HEK293 (cell line): ENCODE data around the gene ZNF280A.
"Not testable (repeated sequence)": the region's sequence is repeated elsewhere in the genome, so short reads cannot be mapped to it uniquely, and the experiment has no call there.

ENCODE experiments used
- CTCF ChIA-PET: fragments of 350-600 bp; formaldehyde crosslinking; extraction: SDS; loops from one replicate; lab custom pipeline; 2021; ENCODE audit warnings: antibody characterized with exemption; lab: Yijun Ruan, JAX
- POLR2A ChIA-PET: fragments of 300-600 bp; formaldehyde crosslinking; extraction: SDS; loops from one replicate; lab custom pipeline; 2020; ENCODE audit warnings: antibody characterized with exemption, inconsistent platforms; lab: Yijun Ruan, JAX
- H3K27ac ChIP-seq: fragments of 200-500 bp; sonication (Bioruptor generic); 2 replicates; pipeline ENCODE4 v1.5.1; 2014; ENCODE audit warnings: low read depth, low read length, control low read depth, inconsistent platforms; ENCODE audit errors: extremely low read depth
- H3K36me3 ChIP-seq, 2 experiments: fragments of 200-500 bp in 1 of 2; sonication (Bioruptor generic) in 1 of 2; 1 replicate in 1 of 2; 2 replicates in 1 of 2; pipeline ENCODE4 v1.5.1; 2014 to 2017; ENCODE audit warnings: inconsistent platforms in 2 of 2, low read length in 2 of 2; ENCODE audit not compliant: control insufficient read depth in 2 of 2, insufficient read depth in 1 of 2
- H3K4me1 ChIP-seq: fragments of 200-500 bp; sonication (Bioruptor generic); 2 replicates; pipeline ENCODE4 v1.5.1; 2014; ENCODE audit warnings: mild to moderate bottlenecking, low read length, inconsistent platforms; ENCODE audit not compliant: control insufficient read depth, insufficient read depth
- H3K4me3 ChIP-seq: 2 replicates; pipeline ENCODE4 v1.5.1; 2011; ENCODE audit warnings: low read depth, mild to moderate bottlenecking, control low read depth, low read length, moderate library complexity
- H3K9me3 ChIP-seq: fragments of 200-500 bp; sonication (Bioruptor generic); 2 replicates; pipeline ENCODE4 v1.5.1; 2014; ENCODE audit warnings: low read depth, low read length, inconsistent platforms; ENCODE audit not compliant: control insufficient read depth, insufficient read depth
- BCL11B ChIP-seq: fragments of 450-650 bp; formaldehyde crosslinking; IDR thresholded peaks from 2 replicates; pipeline ENCODE4 v1.5.1; 2016; ENCODE audit warnings: low read depth, missing biosample characterization, missing genetic modification characterization
- BCL6B ChIP-seq: fragments of 450-650 bp; formaldehyde crosslinking; IDR thresholded peaks from 2 replicates; pipeline ENCODE4 v1.5.1; 2017; ENCODE audit warnings: missing biosample characterization, missing genetic modification characterization
- GFI1B ChIP-seq: fragments of 450-650 bp; formaldehyde crosslinking; IDR thresholded peaks from 2 replicates; pipeline ENCODE4 v1.5.1; 2016; ENCODE audit warnings: missing biosample characterization, missing genetic modification characterization
- MEIS1 ChIP-seq: sonication (generic); formaldehyde crosslinking; IDR thresholded peaks from 2 replicates; pipeline ENCODE4 v1.8.1; 2022; ENCODE audit warnings: missing genetic modification reagents, mild to moderate bottlenecking, borderline replicate concordance
- PRDM1 ChIP-seq: fragments of 450-650 bp; formaldehyde crosslinking; IDR thresholded peaks from 2 replicates; pipeline ENCODE4; 2016; ENCODE audit warnings: missing biosample characterization, missing genetic modification characterization
- SCRT2 ChIP-seq: fragments of 450-650 bp; formaldehyde crosslinking; IDR thresholded peaks from 2 replicates; pipeline ENCODE4 v1.5.1; 2016; ENCODE audit warnings: missing biosample characterization, missing genetic modification characterization
- SETDB1 ChIP-seq: IDR thresholded peaks from one replicate; pipeline ENCODE4 v1.6.1; 2017; ENCODE audit warnings: mild to moderate bottlenecking, low read length, moderate library complexity, mixed read lengths; ENCODE audit not compliant: insufficient read length
- ZNF112 ChIP-seq: fragments of 450-650 bp; formaldehyde crosslinking; IDR thresholded peaks from 2 replicates; pipeline ENCODE4 v1.5.0; 2017; ENCODE audit warnings: missing biosample characterization, missing genetic modification characterization
- ZNF184 ChIP-seq: fragments of 450-650 bp; IDR thresholded peaks from 2 replicates; pipeline ENCODE4 v1.5.1; 2018; ENCODE audit warnings: missing biosample characterization, mild to moderate bottlenecking, missing genetic modification characterization
- ZNF19 ChIP-seq: fragments of 450-650 bp; formaldehyde crosslinking; IDR thresholded peaks from 2 replicates; pipeline ENCODE4; 2016; ENCODE audit warnings: missing biosample characterization, missing genetic modification characterization, low read depth
- ZNF280C ChIP-seq: fragments of 450-650 bp; formaldehyde crosslinking; IDR thresholded peaks from 2 replicates; pipeline ENCODE4 v1.5.1; 2016; ENCODE audit warnings: missing biosample characterization, missing genetic modification characterization
- ZNF292 ChIP-seq: fragments of 450-650 bp; formaldehyde crosslinking; IDR thresholded peaks from 2 replicates; pipeline ENCODE4 v1.5.1; 2016; ENCODE audit warnings: low read depth, missing biosample characterization, missing genetic modification characterization, borderline replicate concordance
- ZNF366 ChIP-seq: fragments of 450-650 bp; formaldehyde crosslinking; conservative IDR thresholded peaks from 2 replicates; pipeline ENCODE4 v1.5.1; 2016; ENCODE audit warnings: missing biosample characterization, missing genetic modification characterization
- ZNF398 ChIP-seq: fragments of 450-650 bp; formaldehyde crosslinking; IDR thresholded peaks from 2 replicates; pipeline ENCODE4 v1.5.1; 2017; ENCODE audit warnings: missing biosample characterization, missing genetic modification characterization
- TF ChIP-seq, protein P1 (sequence below): fragments of 450-650 bp; formaldehyde crosslinking; optimal IDR thresholded peaks from 2 replicates; pipeline ENCODE3; 2016; ENCODE audit warnings: missing biosample characterization, mild to moderate bottlenecking, missing genetic modification characterization

ZNF280A gene

DNA sequence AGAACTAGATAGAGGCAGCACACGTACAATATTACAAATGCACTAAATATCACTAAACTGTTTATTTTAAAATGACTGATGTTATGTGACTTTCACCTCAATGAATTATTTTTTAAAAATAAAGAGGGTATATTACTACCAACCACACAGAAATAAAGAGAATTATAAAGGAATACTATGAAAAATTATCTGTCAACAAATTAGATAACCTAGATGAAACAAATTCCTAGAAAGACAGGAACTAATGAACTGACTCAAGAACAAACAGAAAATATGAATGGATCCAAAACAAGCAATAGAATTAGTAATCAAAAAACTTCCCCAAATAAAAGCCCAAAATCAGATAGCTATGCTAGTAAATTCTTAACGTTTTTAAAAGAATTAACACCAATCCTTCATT is 21.8 kb downstream of the ZNF280A start:
- Histone ChIP-seq H3K4me3 (no peak overlapping the region), H3K27ac (no peak overlapping the region), H3K9me3 (no peaks in the 10 kb centered on the region), H3K36me3 (peaks cover 17 to 43% of the 10 kb centered on the region in 2 experiments), H3K4me1 (no peaks in the 10 kb centered on the region)
- ChIA-PET POLR2A (no interaction called here), CTCF (interaction anchor here (0.9 to 2.0 kb wide), 4 partner anchors 9 to 33 kb away, joined by 3 to 7 read pairs (median 5); partner anchors contain the start of gene ZNF280B)
- TF ChIP-seq ZNF292 (no peak), BCL6B (tag by site-specific recombination) (peak; percentile 82)

DNA sequence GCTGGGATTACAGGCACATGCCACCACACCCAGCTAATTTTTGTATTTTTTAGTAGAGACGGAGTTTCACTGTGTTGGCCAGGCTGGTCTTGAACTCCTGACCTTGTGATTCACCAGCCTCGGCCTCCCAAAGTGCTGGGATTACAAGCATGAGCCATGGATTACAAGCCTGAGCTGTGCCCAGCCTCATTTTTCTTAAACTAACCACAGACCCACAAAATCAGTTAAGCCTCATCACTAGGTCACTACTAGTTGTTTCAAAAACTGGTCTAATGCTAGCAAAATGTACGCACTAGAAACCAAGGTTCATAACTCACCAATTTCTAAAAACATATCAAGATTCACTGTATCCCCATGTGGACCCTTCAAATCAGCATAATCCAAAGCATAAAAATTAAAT is 28.5 kb downstream of the ZNF280A start:
- CTCF ChIA-PET: interaction anchor here (0.6 kb wide), 1 partner anchor 292 kb away, joined by 3 read pairs; no protein-coding TSS in a partner anchor
- H3K4me3 ChIP-seq, H3K4me1 ChIP-seq, POLR2A ChIA-PET, H3K27ac ChIP-seq, H3K9me3 ChIP-seq: not testable (repeated sequence)
- peaks cover 15 to 82% of the 10 kb centered on the region in 2 experiments for H3K36me3 ChIP-seq

DNA sequence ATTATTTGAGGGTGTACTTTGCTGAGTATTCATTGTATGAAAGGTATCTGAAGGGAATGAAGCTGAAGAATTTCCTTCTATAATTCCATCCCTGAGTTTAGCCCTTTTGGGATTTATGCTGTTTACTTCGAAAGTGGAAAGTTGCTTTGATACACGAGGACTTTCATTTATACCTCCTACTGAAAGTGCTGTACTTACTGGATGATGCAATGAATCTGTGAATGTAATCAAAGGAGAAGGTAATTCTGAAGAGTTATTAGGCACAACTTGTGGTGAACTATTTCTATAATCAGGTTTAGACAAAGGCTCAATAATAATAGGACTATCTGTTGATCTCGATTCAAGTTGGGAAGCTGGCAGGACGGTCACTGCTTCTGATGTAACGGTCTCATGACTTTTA is 31.3 kb downstream of the ZNF280A start:
- H3K4me3 ChIP-seq: no peak overlapping the region
- no peaks in the 10 kb centered on the region for H3K4me1 ChIP-seq
- peaks cover 15 to 81% of the 10 kb centered on the region in 2 experiments for H3K36me3 ChIP-seq
- CTCF ChIA-PET: interaction anchor here (0.6 to 2.1 kb wide), 8 partner anchors 15 to 265 kb away, joined by 3 to 6 read pairs (median 4); partner anchors contain the start of gene ZNF280B
- H3K9me3 ChIP-seq: no peaks in the 10 kb centered on the region
- POLR2A ChIA-PET: no interaction called here
- H3K27ac ChIP-seq: no peak overlapping the region
- TF ChIP-seq ZNF398 (tag by site-specific recombination) (no peak), PRDM1 (peak; percentile 59), ZNF184 (tag by site-specific recombination) (no peak)
- TF ChIP-seq, all 188 proteins: peak for 1

GRCh38 chr22:22487869-22488597 is 32.0 kb downstream of the ZNF280A start:
- no peak overlapping the region for H3K4me3 ChIP-seq
- ChIA-PET POLR2A (no interaction called here), CTCF (interaction anchor here (0.6 to 2.1 kb wide), 4 partner anchors 21 to 265 kb away, joined by 3 to 6 read pairs (median 6); partner anchors contain the start of gene ZNF280B)
- no peak overlapping the region for H3K27ac ChIP-seq
- no peak for TF ChIP-seq SCRT2 (tag by site-specific recombination)
- no peak for TF ChIP-seq SETDB1
- no peak for TF ChIP-seq GFI1B
- no peak for TF ChIP-seq BCL11B (tag by site-specific recombination)
- TF ChIP-seq ZNF280C (tag by site-specific recombination): no peak
- no peak for TF ChIP-seq ZNF366 (tag by site-specific recombination)
- TF ChIP-seq, protein P1, sequence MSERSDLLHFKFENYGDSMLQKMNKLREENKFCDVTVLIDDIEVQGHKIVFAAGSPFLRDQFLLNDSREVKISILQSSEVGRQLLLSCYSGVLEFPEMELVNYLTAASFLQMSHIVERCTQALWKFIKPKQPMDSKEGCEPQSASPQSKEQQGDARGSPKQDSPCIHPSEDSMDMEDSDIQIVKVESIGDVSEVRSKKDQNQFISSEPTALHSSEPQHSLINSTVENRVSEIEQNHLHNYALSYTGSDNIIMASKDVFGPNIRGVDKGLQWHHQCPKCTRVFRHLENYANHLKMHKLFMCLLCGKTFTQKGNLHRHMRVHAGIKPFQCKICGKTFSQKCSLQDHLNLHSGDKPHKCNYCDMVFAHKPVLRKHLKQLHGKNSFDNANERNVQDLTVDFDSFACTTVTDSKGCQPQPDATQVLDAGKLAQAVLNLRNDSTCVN (tag by site-specific recombination): no peak
- TF ChIP-seq MEIS1 (CRISPR knock-in tag): no peak
- TF ChIP-seq ZNF112: no peak
- TF ChIP-seq ZNF19 (tag by site-specific recombination): no peak
- H3K9me3 ChIP-seq: no peaks in the 10 kb centered on the region
- peaks cover 11 to 74% of the 10 kb centered on the region in 2 experiments; a peak in 2 of 3 replicates for H3K36me3 ChIP-seq
- H3K4me1 ChIP-seq: no peaks in the 10 kb centered on the region
